Uterus (tissue), 2 donors: ENCODE measurements around the gene INPP1.

Experiments
- CTCF ChIP-seq, 4 experiments: fragments of 200-600 bp in 2 of 4; fragments of 450-650 bp in 2 of 4; sonication (generic) in 2 of 4; IDR thresholded peaks; one replicate each; pipeline ENCODE4 v1.5.1; 2016 to 2019; ENCODE audit warnings: antibody characterized with exemption in 4 of 4, mild to moderate bottlenecking in 2 of 4, moderate library complexity in 1 of 4
- POLR2A ChIP-seq, 2 donors: fragments of 450-650 bp; IDR thresholded peaks; one replicate each; pipeline ENCODE4 v1.6.1; 2016; ENCODE audit warnings: antibody characterized with exemption in 2 of 2, mild to moderate bottlenecking in 1 of 2, moderate library complexity in 1 of 2

- TF ChIP-seq CTCF (IDR thresholded peaks at IDR 0.05) (peak; percentile 46 to 71 (median 58)), POLR2A (IDR thresholded peaks at IDR 0.05) (no peak)
These were observed 39.5 kb downstream of the INPP1 start for GRCh38 chr2:190382851-190383250.
